Measurements from ENCODE around the gene IRAK2.

GRCh38 chr3:10149226-10149625 is 15.5 kb upstream of the IRAK2 start:
- TF ChIP-seq, protein P1, sequence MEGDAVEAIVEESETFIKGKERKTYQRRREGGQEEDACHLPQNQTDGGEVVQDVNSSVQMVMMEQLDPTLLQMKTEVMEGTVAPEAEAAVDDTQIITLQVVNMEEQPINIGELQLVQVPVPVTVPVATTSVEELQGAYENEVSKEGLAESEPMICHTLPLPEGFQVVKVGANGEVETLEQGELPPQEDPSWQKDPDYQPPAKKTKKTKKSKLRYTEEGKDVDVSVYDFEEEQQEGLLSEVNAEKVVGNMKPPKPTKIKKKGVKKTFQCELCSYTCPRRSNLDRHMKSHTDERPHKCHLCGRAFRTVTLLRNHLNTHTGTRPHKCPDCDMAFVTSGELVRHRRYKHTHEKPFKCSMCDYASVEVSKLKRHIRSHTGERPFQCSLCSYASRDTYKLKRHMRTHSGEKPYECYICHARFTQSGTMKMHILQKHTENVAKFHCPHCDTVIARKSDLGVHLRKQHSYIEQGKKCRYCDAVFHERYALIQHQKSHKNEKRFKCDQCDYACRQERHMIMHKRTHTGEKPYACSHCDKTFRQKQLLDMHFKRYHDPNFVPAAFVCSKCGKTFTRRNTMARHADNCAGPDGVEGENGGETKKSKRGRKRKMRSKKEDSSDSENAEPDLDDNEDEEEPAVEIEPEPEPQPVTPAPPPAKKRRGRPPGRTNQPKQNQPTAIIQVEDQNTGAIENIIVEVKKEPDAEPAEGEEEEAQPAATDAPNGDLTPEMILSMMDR (IDR thresholded peaks at IDR 0.05; ENCODE audit: poor library complexity), result no peak
- no peak for TF ChIP-seq EZH2phosphoT487 (IDR thresholded peaks at IDR 0.05; ENCODE audit: low read depth, severe bottlenecking, unreplicated experiment)
